Hematopoietic multipotent progenitor cell treated with erythropoietin and hydrocortisone succinate and interleukin-3 and kit ligand, for 6 days (in vitro differentiated cells): Measurements from ENCODE around the gene BRIP1.
"Not testable (repeated sequence)": the region's sequence is repeated elsewhere in the genome, so short reads cannot be mapped to it uniquely, and the experiment has no call there.

ENCODE experiments used
- DNase-seq: peaks from one replicate; pipeline ENCODE4 v3.0.0-alpha.2; 2015

The BRIP1 gene

GRCh38 chr17:61795546-61795945, 67.8 kb downstream of the BRIP1 start:
- no peak for DNase-seq

GRCh38 chr17:61794792-61795191, 68.5 kb downstream of the BRIP1 start:
- no peak for DNase-seq

- no peak for DNase-seq
Measured at GRCh38 chr17:61794242-61794641, 69.1 kb downstream of the BRIP1 start.

GRCh38 chr17:61793565-61793964, 69.8 kb downstream of the BRIP1 start:
- DNase-seq: no peak

GRCh38 chr17:61789872-61790271, 73.5 kb downstream of the BRIP1 start:
- DNase-seq: no peak

- no peak for DNase-seq
Measured at GRCh38 chr17:61786088-61786487, 77.2 kb downstream of the BRIP1 start.

GRCh38 chr17:61784510-61784909, 78.8 kb downstream of the BRIP1 start:
- DNase-seq: no peak

- no peak for DNase-seq
Measured at GRCh38 chr17:61783556-61784304, 79.6 kb downstream of the BRIP1 start.

- DNase-seq: no peak
Measured at GRCh38 chr17:61783120-61783519, 80.2 kb downstream of the BRIP1 start.

GRCh38 chr17:61782683-61783082, 80.6 kb downstream of the BRIP1 start:
- no peak for DNase-seq

- no peak for DNase-seq
Measured at GRCh38 chr17:61775364-61775763, 88.0 kb downstream of the BRIP1 start.

GRCh38 chr17:61774724-61775123, 88.6 kb downstream of the BRIP1 start:
- DNase-seq: no peak

- not testable (repeated sequence) for DNase-seq
Measured at GRCh38 chr17:61774087-61774486, 89.2 kb downstream of the BRIP1 start.

- DNase-seq: no peak
Measured at GRCh38 chr17:61770752-61771533, 92.4 kb downstream of the BRIP1 start.

- DNase-seq: no peak
Measured at GRCh38 chr17:61770043-61770442, 93.3 kb downstream of the BRIP1 start.

GRCh38 chr17:61768405-61768804, 94.9 kb downstream of the BRIP1 start:
- DNase-seq: no peak

- no peak for DNase-seq
Measured at GRCh38 chr17:61766520-61766919, 96.8 kb downstream of the BRIP1 start.

- no peak for DNase-seq
Measured at GRCh38 chr17:61764846-61765245, 98.5 kb downstream of the BRIP1 start.

- DNase-seq: no peak
Measured at GRCh38 chr17:61761827-61762226, 101.5 kb downstream of the BRIP1 start.

GRCh38 chr17:61759362-61759761, 104.0 kb downstream of the BRIP1 start:
- DNase-seq: no peak

GRCh38 chr17:61758430-61758829, 104.9 kb downstream of the BRIP1 start:
- no peak for DNase-seq

- DNase-seq: no peak
Measured at GRCh38 chr17:61757168-61757567, 106.2 kb downstream of the BRIP1 start.

- no peak for DNase-seq
Measured at GRCh38 chr17:61756561-61756960, 106.8 kb downstream of the BRIP1 start.

- DNase-seq: no peak
Measured at GRCh38 chr17:61755668-61756067, 107.7 kb downstream of the BRIP1 start.
